Mononuclear cell (primary cell): ENCODE data around the gene PLA2G5. TPM values are rescaled to one million over a fixed set of nuclear protein-coding genes. Genes with fewer than 3 reads are reported as not detected.

Source experiments
- H3K27me3 ChIP-seq: 2 replicates; pipeline ENCODE4 v1.6.0; 2011; ENCODE audit warnings: low read length, control low read depth; ENCODE audit not compliant: insufficient read depth
- H3K4me1 ChIP-seq: 2 replicates; pipeline ENCODE4 v1.5.1; 2011; ENCODE audit warnings: mild to moderate bottlenecking, low read length, control low read depth; ENCODE audit not compliant: insufficient read depth
- H3K4me3 ChIP-seq: 2 replicates; pipeline ENCODE4 v1.5.1; 2011; ENCODE audit warnings: mild to moderate bottlenecking, low read length, moderate library complexity
- H3K9me3 ChIP-seq: 2 replicates; pipeline ENCODE4 v1.5.1; 2011; ENCODE audit warnings: low read depth, mild to moderate bottlenecking, control low read depth, low read length
- total RNA-seq: library from RNA; depleted of rRNA; stranded (reverse); fragments of >200 nt; gene quantifications from one replicate; pipeline ENCODE4 v1.2.3, GENCODE V29; 2012

Gene PLA2G5
- total RNA-seq, 1 donor, result not detected

- H3K4me1 ChIP-seq, result no peaks in the 10 kb centered on the region
- H3K4me3 ChIP-seq, result no peak overlapping the region
- no peaks in the 10 kb centered on the region for H3K27me3 ChIP-seq
- no peaks in the 10 kb centered on the region for H3K9me3 ChIP-seq
Observed at GRCh38 chr1:20093940-20094391, 24.0 kb downstream of the PLA2G5 start.

GRCh38 chr1:20095564-20096434 lies 25.8 kb downstream of the PLA2G5 start:
- no peaks in the 10 kb centered on the region for H3K9me3 ChIP-seq
- no peaks in the 10 kb centered on the region for H3K4me1 ChIP-seq
- H3K27me3 ChIP-seq, result no peaks in the 10 kb centered on the region

GRCh38 chr1:20096840-20097447 lies 26.9 kb downstream of the PLA2G5 start:
- H3K4me3 ChIP-seq, result no peak overlapping the region
- no peaks in the 10 kb centered on the region for H3K9me3 ChIP-seq
- H3K27me3 ChIP-seq, result no peaks in the 10 kb centered on the region
- no peaks in the 10 kb centered on the region for H3K4me1 ChIP-seq

More at GRCh38 chr1:20095564-20096434, 25.8 kb downstream of the PLA2G5 start:
- no peak overlapping the region for H3K4me3 ChIP-seq

- no peaks in the 10 kb centered on the region for H3K4me1 ChIP-seq
- no peaks in the 10 kb centered on the region for H3K9me3 ChIP-seq
- H3K27me3 ChIP-seq, result no peaks in the 10 kb centered on the region
- H3K4me3 ChIP-seq, result no peak overlapping the region
Observed at GRCh38 chr1:20099533-20099932, 29.5 kb downstream of the PLA2G5 start.

GRCh38 chr1:20100632-20101355 lies 30.8 kb downstream of the PLA2G5 start:
- H3K9me3 ChIP-seq, result no peaks in the 10 kb centered on the region
- H3K27me3 ChIP-seq, result no peaks in the 10 kb centered on the region
- no peaks in the 10 kb centered on the region for H3K4me1 ChIP-seq
- H3K4me3 ChIP-seq, result no peak overlapping the region

GRCh38 chr1:20102875-20103274 lies 32.9 kb downstream of the PLA2G5 start:
- Histone ChIP-seq H3K27me3 (no peaks in the 10 kb centered on the region), H3K4me1 (no peaks in the 10 kb centered on the region), H3K4me3 (no peak overlapping the region), H3K9me3 (no peaks in the 10 kb centered on the region)

GRCh38 chr1:20105856-20106255 lies 35.9 kb downstream of the PLA2G5 start:
- H3K27me3 ChIP-seq, result no peaks in the 10 kb centered on the region
- no peak overlapping the region for H3K4me3 ChIP-seq
- H3K4me1 ChIP-seq, result no peaks in the 10 kb centered on the region
- H3K9me3 ChIP-seq, result no peaks in the 10 kb centered on the region

- H3K4me3 ChIP-seq, result no peak overlapping the region
- no peaks in the 10 kb centered on the region for H3K4me1 ChIP-seq
- H3K9me3 ChIP-seq, result no peaks in the 10 kb centered on the region
- no peaks in the 10 kb centered on the region for H3K27me3 ChIP-seq
Observed at GRCh38 chr1:20107351-20107750, 37.4 kb downstream of the PLA2G5 start.

GRCh38 chr1:20107796-20108195 lies 37.8 kb downstream of the PLA2G5 start:
- Histone ChIP-seq H3K4me1 (no peaks in the 10 kb centered on the region), H3K27me3 (no peaks in the 10 kb centered on the region), H3K9me3 (no peaks in the 10 kb centered on the region), H3K4me3 (no peak overlapping the region)

- Histone ChIP-seq H3K27me3 (no peaks in the 10 kb centered on the region), H3K4me1 (no peaks in the 10 kb centered on the region), H3K9me3 (no peaks in the 10 kb centered on the region), H3K4me3 (no peak overlapping the region)
Observed at GRCh38 chr1:20108366-20109123, 38.6 kb downstream of the PLA2G5 start.

- H3K4me3 ChIP-seq, result no peak overlapping the region
- no peaks in the 10 kb centered on the region for H3K27me3 ChIP-seq
- no peaks in the 10 kb centered on the region for H3K9me3 ChIP-seq
- no peaks in the 10 kb centered on the region for H3K4me1 ChIP-seq
Observed at GRCh38 chr1:20109223-20109856, 39.3 kb downstream of the PLA2G5 start.

- Histone ChIP-seq H3K27me3 (no peaks in the 10 kb centered on the region), H3K4me3 (no peak overlapping the region), H3K4me1 (no peaks in the 10 kb centered on the region), H3K9me3 (no peaks in the 10 kb centered on the region)
Observed at GRCh38 chr1:20110679-20111078, 40.7 kb downstream of the PLA2G5 start.

GRCh38 chr1:20111452-20111851 lies 41.5 kb downstream of the PLA2G5 start:
- H3K9me3 ChIP-seq, result no peaks in the 10 kb centered on the region
- no peak overlapping the region for H3K4me3 ChIP-seq
- H3K4me1 ChIP-seq, result no peaks in the 10 kb centered on the region
- no peaks in the 10 kb centered on the region for H3K27me3 ChIP-seq

- no peaks in the 10 kb centered on the region for H3K4me1 ChIP-seq
- no peaks in the 10 kb centered on the region for H3K9me3 ChIP-seq
- no peak overlapping the region for H3K4me3 ChIP-seq
- no peaks in the 10 kb centered on the region for H3K27me3 ChIP-seq
Observed at GRCh38 chr1:20112279-20113000, 42.4 kb downstream of the PLA2G5 start.
